Measurements from ENCODE around the gene C5orf24.
"Not testable (repeated sequence)": the region's sequence is repeated elsewhere in the genome, so short reads cannot be mapped to it uniquely, and the experiment has no call there.

Gene C5orf24

GRCh38 chr5:134845852-134846640 lies at the start of gene C5orf24:
C5orf24 (plus strand) TSS chr5:134845968; CDS start chr5:134854901, 8,933 bp downstream.
- DNase-seq (ENCODE audit: low spot score), result peak; percentile 98

DNA sequence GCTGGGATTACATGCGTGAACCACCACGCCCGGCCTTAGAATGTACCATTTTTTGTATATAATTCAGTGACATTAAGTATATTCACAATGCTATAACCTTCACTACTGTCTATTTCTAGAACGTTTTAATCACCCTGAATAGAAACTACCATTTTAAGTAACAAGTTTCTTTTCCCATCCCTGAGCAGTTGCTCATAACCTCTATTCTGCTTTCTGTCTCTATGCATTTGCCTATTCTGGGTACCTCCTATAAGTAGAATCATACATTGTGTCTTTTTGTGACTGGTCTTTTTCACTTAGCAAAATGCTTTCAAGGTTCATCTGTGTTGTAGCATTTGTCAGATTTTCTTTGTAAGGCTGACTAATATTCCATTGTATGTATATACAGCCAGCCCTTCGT lies 47.3 kb upstream of the C5orf24 start:
- DNase-seq (ENCODE audit: low spot score), result no peak

DNA sequence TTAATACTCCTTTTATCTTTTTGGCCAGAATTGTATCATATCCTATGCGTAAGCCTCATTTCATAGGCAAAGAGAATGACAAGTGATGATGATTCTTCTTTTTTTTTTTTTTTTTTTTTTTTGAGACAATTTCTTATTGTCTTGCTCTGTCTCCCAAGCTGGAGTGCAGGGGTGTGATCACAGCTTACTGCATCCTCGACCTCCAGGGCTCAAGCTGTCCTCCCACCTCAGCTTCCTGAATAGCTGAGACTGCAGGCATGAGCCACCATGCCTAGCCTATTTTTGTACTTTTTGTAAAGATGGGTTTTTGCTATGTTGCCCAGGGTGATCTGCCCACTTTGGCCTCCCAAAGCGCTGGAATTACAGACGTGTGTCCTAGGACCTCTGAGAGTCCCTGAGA lies 41.9 kb upstream of the C5orf24 start:
- no peak for DNase-seq (ENCODE audit: low spot score)

DNA sequence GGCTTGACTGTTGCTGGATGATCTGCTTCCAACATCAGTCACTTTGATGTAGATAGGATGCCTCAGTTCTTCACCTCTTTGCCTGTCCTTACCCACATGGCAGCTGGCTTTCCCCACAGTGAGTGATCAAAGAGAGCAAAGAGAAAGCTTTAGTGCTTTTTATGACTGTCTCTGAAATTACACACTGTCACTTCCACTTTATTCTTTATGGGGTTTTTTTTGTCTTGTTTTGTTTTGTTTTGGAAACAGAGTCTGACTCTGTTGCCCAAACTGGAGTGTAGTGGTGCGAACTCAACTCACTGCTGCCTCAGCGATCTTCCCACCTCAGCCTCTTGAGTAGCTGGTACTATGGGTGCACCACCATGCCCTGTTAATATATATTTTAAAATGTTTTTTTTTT lies 32.4 kb upstream of the C5orf24 start:
- DNase-seq (ENCODE audit: low spot score), result no peak

- no peak for DNase-seq (ENCODE audit: low spot score)
Measured at GRCh38 chr5:134813827-134814226, 31.9 kb upstream of the C5orf24 start.

GRCh38 chr5:134817006-134817405 lies 28.8 kb upstream of the C5orf24 start:
- DNase-seq (ENCODE audit: low spot score), result no peak

DNA sequence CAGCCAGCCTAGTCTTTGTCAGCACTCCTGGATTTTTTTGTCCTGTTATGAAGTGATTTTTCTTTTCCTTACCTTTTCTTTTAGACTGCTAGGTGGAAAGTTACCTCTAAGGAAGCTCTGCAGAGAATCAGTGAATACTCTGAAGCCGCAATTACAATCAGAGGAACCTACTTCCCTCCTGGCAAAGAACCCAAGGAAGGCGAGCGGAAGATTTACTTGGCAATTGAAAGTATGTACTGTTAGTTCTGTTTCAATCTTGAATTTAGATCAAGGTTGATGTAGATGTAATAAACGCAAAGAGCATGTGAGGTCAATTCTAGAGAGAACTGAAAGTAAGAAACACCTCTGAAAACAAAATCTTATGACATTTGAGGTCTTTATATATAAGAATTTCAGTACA lies 27.0 kb upstream of the C5orf24 start:
- no peak for DNase-seq (ENCODE audit: low spot score)

DNA sequence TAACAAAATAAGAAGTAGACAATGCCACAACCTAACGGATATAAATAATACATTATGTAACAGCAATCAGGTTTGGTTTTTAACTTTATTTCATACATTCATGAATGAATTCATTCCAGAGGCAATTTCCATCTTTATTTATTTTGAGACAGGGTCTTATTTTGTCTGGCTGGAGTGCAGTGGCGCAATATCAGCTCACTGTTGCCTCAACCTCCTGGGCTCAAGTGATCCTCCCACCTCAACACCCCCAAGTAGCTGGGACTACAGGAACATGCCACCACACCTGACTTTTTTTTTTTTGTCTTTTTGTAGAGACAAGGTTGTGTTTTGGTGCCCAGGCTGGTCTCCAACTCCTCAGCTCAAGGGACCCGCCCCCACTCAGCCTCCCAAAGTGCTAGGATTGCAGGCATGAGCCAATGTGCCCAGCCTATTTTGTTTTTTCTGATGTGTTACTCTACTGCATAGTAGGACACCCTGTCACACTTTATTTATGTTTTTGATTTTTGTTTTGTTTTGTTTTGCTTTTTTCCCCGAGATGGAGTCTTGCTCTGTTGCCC lies 26.3 kb upstream of the C5orf24 start:
- no peak for DNase-seq (ENCODE audit: low spot score)

DNA sequence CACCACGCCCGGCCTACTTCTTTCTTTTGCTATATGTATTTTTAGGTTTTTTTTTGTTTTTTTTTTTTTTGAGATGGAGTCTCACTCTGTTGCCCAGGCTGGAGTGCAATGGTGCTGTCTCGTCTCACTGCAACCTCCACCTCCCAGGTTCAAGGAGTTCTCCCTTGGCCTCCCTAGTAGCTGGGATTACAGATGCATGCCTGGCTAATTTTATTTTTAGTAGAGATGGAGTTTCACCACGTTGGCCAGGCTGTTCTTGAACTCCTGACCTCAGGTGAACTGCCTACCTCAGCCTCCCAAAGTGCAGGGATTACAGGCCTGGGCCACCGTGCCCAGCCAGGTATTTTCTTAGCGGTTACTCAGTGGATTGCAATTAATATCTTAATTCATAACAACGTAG lies 23.9 kb upstream of the C5orf24 start:
- DNase-seq (ENCODE audit: low spot score), result no peak

- no peak for DNase-seq (ENCODE audit: low spot score)
Measured at GRCh38 chr5:134824681-134825080, 21.1 kb upstream of the C5orf24 start.

DNA sequence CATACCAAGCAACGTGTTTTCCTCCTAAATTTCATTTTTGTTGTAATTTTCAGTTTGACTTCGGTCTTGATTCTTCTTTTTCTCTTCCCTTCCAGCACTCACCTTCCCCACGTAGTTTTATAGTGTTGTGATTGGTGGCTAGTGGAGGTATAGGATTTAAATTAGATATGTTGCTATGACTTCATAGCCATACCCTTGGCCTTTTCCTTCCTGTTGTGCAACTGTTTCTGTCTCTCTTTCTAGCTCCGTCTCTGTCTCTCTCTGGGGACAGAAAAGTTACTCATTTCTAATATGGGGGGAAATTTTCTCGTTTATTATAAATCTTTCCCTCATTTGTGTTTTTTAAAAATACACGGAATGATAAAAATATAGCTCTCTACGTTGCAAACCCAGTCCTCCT lies 20.6 kb upstream of the C5orf24 start:
- DNase-seq (ENCODE audit: low spot score), result no peak

DNA sequence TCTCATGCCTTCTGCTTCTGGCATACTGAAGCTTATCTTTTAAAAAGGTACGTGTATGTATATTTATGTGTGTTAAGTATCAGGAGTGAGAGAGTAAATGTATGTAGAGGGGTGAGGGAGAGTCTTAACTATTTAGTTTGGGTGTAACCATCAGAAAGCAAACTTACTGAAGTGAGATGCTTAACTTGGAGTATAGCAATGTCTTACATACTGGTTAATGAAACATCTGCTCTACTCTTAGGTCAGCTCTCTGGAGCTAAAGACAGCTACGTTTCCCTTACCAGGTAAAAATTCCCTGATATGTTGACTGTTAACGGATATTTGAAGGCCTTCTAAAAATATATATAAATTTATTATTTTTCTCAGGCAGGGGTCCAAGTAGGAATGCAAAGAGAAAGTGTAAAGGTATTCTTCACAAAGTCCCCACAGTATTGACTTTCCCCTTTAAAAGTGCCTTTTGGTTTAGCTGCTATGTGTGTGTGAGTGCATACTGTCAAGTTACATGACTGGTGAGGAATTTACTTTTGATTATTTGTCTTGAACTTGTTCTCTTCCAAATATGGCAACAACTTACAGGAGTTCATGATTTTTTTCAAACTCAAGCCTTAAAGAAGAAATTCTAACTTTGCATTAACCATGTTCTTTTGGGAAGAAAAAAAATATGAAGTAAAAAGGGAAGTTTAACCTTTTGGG lies 12.3 kb upstream of the C5orf24 start:
- no peak for DNase-seq (ENCODE audit: low spot score)

- no peak for DNase-seq (ENCODE audit: low spot score)
Measured at GRCh38 chr5:134835623-134836022, 10.1 kb upstream of the C5orf24 start.

DNA sequence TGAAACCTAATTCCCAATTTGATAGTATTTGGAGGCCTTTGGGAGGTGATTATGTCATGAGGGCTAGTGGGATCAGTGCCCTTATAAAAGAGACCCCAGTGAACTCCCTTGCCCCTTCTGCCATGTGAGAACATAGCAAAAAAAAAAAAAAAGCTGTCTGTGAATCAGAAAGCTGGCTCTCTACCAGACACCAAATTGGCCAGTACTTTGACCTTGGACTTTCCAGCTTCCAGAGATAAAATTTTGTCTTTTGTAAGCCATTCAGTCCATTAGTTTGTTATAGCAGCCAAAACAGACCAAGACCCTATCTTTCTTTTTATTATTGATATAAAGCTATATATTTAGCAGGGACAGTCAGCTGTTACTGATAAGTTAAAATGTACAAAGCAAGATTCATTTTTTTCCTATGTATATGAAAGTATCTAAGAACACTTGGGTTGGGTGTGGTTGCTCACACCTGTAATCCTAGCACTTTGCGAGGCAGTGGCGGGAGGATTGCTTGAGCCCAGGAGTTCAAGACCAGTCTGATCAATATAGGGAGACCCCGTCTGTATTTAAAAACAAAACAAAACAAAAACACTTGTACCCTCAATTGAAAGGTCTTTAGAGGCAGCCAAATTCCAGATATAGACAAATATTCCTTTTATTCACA lies 8.1 kb upstream of the C5orf24 start:
- DNase-seq (ENCODE audit: low spot score), result no peak

DNA sequence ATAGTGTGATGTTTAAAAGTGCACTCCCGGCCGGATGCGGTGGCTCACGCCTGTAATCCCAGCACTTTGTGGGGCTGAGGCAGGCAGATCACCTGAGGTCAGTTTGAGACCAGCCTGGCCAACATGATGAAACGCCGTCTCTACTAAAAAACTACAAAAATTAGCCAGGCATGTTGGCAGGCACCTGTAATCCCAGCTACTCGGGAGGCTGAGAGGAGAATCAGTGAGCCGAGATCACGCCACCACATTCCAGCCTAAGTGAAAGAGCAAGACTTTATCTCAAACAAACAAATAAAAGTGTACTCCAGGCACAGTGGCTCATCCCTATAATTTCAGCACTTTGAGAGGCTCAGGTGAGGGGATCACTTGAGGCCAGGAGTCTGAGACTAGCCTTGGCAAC lies 7.4 kb upstream of the C5orf24 start:
- not testable (repeated sequence) for DNase-seq (ENCODE audit: low spot score)

- no peak for DNase-seq (ENCODE audit: low spot score)
Measured at GRCh38 chr5:134840811-134841210, 5.0 kb upstream of the C5orf24 start.

DNA sequence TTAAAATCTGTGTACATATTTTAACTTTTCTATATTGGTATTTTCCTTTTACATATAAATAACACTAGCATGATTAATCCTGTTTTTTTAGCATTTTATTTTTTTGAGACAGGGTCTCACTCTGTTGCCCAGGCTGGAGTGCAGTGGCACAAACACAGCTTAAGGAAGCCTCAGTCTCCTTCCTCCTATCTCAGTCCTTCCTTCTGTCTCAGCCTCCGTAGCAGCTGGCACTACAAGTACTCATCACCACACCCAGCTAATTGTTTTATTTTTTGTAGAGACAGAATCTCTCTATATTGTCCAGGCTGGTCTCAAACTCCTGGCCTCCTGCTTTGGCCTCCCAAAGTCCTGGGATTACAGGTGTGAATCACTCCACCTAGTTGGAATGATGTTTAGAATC lies 1.5 kb upstream of the C5orf24 start:
- DNase-seq (ENCODE audit: low spot score), result no peak

GRCh38 chr5:134845335-134845851 lies 375 bp upstream of the C5orf24 start:
- DNase-seq (ENCODE audit: low spot score), result no peak

GRCh38 chr5:134846641-134846960 lies 833 bp downstream of the C5orf24 start:
- peak; percentile 43 for DNase-seq (ENCODE audit: low spot score)

- DNase-seq (ENCODE audit: low spot score), result not testable (repeated sequence)
Measured at GRCh38 chr5:134849434-134849933, 3.7 kb downstream of the C5orf24 start.

DNA sequence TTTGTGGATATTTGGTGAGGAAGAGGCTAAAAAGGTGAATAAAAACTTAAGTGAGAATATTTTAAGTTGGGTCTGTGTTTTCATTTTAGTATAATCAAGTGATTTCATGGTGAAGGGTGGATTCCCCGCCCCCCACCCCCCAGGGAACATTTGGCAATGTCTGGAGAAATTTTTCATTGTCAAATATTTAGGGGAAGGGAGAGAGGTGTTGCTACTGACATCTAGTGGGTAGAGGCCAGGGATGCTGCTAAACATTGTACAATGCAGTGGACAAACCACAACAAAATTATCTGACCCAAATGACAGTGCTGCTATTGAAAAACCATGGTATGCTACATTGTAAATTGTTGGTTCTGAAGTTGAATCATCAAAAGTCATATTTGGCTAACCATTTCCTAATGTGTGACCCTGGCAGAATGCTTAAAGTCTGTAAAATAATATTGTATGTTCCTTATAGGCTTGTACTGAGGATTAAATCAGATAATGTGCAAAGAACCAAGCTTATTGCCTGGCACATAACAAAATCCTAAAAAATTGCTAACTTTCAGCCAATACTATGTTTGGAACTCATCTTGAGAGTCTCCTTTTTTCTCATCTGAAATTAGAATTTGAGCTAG lies 5.6 kb downstream of the C5orf24 start:
- peak; percentile 45 for DNase-seq (ENCODE audit: low spot score)

- not testable (repeated sequence) for DNase-seq (ENCODE audit: low spot score)
Measured at GRCh38 chr5:134856465-134856864, 10.7 kb downstream of the C5orf24 start.
